ENCODE results near the gene FTO.
"Not testable (repeated sequence)": the region's sequence is repeated elsewhere in the genome, so short reads cannot be mapped to it uniquely, and the experiment has no call there.

Gene FTO

DNA sequence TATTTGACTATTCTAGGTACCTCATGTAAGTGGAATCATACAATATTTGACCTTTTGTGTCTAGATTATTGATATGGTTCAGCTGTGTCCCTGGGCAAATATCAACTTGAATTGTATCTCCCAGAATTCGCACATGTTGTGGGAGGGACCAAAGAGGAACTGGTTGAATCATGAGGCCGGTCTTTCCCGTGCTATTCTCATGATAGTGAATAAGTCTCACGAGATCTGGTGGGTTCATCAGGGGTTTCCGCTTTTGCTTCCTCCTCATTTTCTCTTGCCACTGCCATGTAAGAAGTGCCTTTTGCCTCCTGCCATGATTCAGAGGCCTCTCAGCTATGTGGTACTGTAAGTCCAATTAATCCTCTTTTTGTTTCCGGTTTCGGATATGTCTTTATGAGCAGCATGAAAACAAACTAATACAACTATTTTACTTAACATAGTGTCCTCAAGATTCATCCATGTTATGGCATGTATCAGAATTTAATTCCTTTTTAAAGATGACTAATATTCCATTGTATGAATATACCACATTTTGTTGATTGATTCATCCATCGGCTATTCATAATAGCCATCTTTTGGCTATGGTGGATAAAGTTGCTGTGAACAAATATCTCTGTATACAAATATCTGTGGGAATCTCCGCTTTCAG lies 129.1 kb downstream of the FTO start:
- no peak for DNase-seq

DNA sequence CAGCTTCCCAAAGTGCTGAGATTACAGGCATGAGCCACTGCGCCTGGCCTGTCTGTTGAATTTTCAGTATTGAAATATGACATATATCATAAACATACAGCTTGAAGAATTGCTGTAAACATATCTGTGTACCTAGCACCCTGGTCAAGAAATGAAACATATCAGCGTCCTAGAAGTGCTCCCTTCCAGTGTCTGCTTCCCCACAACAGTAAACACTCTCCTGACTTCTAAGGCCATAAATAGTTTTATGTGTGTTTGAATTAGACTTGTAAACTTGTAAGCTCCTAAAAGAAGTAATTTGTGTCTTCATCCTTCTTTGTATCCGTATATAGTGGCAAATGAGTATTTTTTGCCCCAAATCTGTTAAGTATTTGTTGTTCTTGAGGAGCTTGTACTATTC lies 132.2 kb downstream of the FTO start:
- no peak for DNase-seq

DNA sequence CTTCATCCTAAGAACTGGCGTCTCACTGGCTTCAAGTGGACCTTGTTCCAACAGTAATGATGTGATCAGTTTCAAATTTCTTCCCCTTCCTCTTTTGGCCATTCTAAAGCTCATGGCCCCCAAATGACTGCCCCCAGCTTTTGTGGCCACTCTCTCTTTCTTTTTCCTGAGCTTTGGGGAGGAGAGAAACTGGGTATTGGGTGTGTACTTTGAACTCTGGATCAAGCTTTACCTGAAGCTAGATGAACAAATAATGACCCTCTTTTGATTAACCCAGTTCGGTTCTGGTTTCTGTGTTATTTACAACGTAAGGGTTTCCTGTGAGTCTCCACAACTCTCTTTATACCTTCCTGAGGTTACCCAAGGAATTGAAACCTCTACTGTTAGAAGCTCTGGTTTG lies 132.7 kb downstream of the FTO start:
- no peak for DNase-seq

DNA sequence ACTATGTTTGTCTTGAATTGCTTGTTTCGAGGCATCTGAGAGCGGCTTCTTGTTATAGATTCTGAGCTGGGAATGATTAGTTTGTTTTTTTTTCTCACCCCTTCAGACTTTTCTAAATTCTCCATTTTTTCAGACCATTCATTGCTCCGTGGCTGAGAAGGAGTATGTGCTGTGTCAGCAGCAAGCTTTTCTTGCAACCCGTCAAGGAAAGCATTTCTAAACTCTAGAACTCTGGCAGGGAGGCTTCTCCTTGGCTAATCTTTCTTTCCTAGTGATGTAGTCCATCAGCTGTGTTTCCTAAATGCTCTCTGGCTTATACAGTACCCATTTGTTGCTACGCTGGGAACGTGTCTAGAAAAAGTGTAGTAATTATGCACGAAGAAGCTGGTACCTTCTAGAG lies 133.5 kb downstream of the FTO start:
- DNase-seq: no peak

DNA sequence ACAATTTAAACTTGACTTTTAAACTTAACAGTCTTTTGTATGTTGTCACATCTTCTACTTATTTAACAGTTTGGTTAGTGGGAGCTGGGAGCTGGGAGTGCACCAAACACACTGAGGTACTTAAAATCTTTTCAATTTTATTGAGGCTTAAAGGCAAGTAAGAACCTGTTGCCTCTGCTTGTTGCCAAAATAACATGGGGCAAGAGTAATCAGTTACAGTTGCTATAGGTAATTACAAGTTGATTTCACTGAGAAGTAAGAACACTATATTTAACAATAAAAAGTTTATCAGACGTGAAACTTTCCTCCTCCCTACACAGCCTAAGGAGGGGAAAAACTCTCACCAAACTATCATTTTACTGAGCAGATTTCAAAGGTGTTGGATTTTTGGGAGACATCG lies 135.2 kb downstream of the FTO start:
- DNase-seq: peak; percentile 97

DNA sequence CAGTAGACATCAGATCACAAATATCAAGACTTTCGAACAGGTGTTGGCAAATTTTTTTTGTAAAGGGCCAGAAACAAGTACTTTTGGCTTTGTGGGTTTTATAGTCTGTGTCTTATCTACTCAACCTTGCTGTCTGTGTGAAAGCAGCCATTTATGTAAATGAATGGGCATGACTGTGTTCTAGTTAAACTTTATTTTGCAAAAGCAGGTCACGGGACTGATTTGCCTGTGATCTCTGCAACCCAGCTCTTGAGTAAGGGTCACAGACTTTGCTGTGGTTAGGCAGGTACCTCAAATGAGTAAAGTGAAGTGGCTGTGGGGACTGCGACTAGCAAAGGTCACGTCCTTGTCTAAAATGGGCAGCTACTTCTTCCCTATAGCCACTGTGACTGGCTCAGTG lies 136.5 kb downstream of the FTO start:
- DNase-seq: no peak

DNA sequence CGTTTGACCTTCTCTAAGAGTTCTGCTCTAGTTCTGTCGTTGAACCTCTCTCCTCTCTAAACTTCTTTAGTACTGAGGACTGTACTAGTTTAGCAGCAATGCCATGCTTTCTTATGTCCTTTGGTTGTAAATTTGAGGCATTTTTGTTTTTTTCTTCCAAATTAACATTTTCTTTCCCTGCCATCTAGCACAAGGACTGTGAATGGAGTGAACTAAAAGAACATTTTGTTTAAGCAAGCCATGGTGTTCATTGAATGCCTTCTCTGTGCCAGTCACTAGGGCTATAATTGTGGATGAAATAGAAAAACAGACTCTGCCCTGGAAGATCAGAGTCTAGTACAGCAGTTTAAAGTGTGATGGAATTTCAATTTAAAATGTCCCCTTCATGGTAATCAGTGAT lies 137.9 kb downstream of the FTO start:
- DNase-seq: no peak

DNA sequence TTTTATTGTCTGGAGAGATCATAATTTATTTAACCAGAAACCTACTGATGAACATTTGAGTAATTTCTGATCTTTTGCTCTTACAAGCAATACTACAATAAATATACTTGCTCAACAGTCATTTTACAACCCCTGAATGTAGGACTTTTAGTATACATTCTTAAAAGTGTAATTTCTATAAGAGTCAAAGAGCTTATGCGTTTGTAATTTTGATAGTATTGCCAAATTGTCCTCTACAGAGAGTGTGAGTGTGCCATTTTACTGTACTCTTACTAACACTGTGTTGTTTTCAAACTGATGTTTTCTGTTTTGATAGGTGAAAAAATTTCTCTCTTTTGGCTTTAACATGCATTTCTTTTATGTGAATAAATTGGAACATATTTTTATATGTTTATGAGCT lies 139.1 kb downstream of the FTO start:
- DNase-seq: no peak

DNA sequence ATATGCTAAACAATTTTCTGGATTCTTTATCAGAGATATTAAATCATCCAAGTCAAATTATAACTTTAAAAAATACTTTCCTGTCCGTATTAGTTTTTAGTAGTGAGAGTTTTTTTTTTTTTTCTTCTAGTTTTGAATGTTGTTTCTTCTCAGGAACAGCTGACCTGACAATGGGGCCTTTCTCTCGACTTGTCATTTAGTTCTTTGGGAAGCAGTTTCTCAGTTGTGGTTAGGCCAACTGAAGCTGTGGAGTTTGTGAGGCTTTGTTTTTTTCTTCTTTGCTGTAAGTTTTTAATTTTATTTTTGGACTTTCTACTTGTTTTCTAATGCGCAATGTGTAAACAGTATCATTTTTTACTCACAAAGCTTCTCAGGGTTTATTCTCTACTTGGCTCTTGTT lies 140.8 kb downstream of the FTO start:
- DNase-seq: no peak

DNA sequence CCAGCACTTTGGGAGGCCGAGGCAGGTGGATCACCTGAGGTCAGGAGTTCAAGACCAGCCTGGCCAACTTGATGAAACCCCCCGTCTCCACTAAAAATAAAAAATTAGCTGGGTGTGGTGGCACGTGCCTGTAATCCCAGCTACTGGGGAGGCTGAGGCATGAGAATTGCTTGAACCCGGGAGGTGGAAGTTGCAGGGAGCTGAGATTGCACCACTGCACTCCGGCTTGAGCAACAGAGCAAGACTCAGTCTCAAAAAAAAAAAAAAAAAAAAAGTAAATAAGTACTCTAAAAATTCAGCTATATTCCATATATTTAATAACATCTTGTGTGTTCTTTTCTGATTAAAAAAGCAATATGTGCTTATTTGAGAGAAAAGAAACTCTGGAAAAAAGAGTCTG lies 142.6 kb downstream of the FTO start:
- DNase-seq: not testable (repeated sequence)

DNA sequence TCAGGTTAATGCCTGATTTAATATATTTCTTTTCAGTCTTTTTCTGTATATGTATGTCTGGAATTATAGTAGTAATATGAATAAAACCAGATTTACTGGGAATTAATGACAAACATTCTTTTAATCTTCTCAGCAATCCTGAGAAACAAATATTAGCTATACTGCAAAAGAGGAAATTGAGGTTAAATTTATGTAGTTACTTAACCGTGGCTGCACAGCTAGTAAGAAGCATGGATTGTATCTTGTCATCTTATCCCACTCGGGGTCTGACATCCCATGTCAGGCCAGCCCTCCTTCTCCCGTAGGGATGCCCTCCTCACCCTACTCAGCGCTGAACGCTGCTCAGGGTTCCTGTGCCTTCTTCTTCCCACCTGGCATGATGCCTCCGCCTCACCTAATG lies 143.0 kb downstream of the FTO start:
- no peak for DNase-seq

DNA sequence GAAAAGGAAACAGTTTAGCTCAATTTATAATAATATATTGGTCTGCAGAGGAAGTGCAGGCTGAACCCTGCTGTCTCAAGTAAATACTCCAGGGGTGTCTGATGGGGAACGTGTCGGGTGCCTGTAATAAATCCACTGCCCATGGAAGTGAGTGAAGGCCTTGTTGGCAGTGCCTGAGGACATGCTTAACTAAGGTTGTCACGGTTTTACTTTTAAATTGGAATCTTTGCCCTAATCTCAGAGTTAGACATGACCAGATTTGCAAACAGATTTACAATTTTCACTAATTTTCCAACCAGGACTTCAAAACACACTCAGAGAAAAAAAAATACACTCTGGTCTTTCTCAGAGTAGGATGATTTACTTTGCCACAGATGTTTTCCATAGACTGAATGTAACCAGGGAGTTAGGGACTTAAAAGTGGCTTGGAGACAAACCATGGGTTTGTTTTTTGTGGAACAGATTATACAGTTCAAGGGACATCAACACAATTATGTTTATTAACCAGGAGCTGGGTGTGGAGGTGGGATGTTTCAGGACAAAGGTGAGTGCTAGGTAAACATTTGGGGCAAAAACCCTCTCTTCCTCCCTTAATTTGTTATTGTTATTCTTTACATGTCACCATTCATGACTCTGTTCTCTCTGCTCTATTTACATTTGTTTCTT lies 144.5 kb downstream of the FTO start:
- no peak for DNase-seq

DNA sequence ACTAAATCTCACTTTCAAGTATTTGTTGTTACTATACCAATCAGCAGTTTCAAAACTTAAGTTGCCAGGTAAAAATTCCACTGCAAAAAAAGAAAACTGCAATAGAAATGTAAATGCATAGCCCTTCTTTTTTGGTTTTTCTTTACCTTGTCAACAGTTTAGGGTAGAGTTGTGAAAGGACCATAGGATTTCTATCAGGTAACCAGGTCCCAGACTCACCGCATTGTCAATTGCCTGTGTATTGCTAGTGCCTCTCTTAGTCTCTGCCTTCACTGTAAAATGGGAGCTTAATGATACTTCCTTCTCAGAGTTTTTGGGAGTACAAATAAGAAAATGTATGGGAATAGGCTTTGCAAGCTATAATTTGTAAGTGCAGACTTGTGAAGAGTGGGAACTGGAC lies 145.0 kb downstream of the FTO start:
- DNase-seq: no peak

DNA sequence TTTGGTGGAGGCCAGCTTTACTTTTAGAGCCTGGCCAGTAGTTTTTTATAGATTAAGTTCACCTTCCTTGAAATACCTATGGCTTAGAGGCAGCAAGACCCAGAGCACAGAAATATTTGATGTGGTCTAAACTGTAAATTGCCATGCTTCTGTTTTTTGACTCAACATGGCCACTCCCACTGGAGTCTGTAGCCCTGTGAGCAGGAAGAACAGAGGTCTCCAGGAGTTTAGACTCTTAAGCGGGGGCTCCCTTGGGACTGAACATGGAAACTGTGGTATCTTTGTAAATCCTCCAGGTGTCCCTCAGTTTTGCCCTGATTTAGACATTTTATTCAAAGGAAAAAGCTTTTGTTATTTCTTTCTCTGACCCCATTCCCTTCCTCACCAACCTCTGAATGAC lies 145.6 kb downstream of the FTO start:
- peak; percentile 62 for DNase-seq

DNA sequence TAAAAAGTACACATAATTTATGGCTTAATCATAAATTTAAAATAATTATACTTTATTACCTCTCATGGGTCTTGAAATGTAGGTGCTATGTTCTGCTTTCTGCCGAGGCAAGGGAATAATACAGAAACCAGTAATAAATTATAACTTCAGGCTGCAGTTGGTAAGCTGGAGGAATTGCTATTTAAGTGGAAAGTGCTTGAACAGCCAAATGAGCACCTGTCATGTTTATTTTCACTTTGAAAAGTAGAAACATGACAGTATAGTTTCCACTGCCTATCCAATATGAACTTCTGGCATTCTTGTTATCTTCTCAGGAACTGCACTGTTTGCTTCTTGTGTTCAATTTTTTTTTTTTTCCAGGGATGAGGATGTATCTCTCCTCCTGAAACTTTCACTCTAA lies 146.0 kb downstream of the FTO start:
- DNase-seq: peak; percentile 66

DNA sequence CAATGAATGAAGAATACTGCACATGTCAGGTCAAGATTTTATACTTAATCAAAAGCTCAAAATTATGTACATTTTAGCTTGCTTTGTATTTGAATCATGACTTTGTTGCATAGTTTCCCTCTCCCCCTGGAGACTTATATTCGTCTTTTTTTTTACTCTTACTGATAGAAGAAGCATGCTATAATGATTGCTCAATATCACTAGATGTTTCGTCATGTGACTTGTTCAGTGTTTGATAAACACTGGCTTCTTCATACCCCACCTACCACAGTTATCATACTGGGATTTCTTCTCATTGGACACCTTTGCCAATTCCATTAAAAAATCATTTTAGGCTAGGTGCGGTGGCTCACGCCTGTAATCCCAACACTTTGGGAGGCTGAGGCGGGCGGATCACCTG lies 148.7 kb downstream of the FTO start:
- no peak for DNase-seq

DNA sequence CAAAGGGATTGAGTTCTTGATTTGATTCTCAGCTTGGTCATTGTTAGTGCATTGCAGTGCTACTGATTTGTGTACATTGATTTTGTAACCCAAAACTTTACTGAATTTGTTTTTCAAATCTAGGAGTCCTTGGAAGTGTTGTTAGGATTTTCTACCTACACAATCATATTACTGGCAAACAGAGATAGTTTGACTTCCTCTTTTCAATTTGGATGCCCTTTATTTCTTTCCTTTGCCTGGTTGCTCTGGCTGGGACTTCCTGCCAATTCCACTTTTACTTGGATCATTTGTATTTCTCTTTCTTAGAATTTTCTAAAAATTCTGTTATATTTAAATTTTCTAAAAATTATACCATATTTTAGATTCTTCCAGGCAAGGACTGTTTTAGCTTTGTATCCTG lies 151.1 kb downstream of the FTO start:
- no peak for DNase-seq

DNA sequence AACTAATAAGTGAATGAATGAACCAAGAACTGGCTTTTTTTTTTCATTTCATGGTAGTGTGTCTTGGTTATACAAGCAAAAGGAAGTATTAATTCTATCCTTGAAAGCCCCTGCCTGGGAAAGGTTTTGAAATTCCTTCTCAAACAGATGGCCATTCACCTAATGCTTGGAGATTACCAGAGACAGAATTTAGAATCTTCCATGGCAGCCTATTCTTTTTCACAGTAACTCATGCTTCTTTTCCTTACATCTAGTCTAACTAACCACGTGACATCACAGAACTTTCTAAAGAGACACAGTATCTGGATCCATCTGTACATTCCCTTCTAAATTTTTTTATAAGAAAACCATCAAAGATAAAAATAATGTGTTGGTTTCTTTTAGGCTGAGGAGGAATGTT lies 151.6 kb downstream of the FTO start:
- DNase-seq: no peak

DNA sequence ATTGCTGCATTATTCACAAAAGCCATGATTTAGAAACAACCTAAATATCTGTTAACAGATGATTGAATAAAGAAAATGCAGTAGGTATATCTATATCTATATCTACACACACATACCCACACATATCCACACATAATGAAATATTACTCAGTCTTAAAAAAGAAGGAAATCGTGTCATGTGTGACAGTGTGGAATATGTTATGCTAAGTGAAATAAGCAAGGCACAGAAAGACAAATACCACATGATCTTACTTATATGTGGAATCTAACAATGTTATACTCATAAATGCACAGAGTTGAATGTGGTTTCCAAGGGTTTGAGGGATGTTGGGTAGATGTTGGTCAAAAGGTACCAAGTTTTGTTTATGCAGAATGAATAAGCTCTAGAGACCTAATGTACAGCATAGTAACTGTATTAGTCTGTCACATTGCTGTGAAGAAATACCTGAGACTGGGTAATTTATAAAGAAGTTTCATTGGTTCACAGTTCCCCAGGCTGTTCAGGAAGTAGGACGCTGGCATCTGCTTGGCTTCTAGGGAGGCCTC lies 156.1 kb downstream of the FTO start:
- no peak for DNase-seq

DNA sequence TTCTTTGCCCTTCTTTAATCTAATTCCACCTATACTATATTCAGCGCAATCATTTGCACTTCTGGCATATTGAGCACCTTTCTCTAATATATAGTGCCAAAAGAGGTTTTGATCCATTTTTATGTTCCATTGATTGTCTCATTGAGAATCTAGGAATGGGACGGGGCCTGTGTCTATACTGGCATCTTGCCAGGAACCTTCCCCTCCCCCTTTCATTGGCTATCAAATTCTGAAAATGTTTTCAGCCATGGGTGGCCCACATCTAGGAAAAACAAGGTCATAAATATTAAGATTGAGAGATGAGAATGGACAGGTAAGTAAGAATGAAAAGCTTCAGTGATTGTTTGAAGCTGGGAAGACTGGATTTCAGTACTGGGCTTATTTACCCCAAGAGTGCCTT lies 159.9 kb downstream of the FTO start:
- DNase-seq: no peak

DNA sequence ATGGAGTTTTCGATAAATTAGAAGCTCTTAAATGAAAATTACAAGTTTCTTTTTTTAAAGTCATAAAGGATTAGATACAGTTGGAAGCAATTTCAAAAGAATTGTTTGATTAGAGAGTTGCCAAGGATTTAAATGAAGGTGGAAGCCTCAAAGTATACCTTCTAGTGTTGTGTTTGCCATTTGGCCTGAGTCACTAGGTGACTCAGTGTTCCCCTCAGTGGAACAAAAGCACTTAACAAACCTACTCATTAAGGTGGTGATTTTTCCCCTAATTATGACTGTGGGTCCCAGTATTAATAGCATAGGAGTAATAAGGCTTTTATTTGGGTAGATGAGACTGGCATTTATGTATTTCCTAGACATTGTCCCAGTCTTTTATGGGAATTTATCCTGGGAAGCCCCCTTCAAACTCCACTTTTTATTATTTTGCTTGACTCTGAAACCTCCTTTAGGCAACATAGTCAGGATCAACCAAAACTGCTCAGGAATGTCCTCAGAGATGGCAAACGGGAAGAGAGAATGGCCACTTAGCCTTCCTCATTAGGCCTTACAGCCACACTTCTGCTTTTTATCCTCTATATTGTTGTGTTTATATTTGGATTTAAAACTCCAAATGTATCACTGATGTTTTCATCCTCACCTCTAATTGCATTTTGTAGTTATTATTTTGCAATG lies 161.0 kb downstream of the FTO start:
- DNase-seq: peak; percentile 80

DNA sequence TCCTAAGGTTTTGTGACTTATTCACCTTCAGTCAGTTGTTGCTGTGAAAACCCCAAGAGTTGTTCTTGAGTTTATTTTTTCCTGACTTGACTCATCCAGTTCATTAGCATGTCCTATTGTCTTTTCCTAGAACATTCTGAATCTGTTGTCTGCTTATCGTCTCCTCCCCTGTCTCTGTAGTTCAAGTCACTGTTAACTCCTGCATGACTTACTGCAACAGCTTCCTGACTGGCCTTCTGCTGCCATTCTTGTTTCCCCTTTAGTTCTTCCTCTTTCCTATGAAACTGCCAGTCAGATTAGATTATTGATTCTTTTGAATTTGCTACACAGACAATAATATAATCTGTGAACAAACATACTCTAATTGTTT lies 161.5 kb downstream of the FTO start:
- DNase-seq: no peak

DNA sequence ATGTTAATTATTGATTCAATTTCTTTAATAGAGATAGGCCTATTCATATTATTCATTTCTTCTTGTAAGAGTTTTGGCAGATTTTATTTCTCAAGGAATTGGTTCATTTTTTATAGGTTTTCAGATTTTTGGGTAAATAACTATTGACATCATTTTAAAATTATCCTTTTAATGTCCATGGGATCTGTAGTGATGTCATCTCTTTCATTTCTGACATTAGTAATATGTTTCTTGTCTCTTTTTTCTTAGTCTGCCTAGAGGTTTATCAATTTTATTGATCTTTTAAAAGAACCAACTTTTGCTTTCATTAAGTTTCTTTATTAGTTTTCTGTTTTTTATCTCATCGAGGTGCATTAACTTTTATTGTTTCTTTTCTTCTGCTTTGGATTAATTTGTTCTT lies 162.6 kb downstream of the FTO start:
- DNase-seq: no peak

DNA sequence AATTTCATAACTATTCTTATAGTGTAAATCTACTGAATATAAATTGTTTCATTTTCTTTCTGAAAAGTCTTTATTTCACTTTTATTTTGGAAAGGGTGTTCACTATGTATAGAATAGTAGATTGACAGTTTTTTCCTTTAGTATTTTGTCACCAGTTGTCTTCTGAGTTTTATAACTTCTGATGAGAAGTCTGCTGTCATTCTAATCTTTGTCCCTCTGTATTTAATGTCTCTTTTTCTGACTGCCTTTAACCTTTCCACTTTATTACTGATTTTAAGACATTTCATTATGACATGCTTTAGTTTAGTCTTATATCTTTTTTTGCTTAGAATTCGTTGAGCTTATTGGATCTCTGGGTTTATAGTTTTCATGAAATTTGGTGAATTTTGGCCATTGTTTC lies 166.9 kb downstream of the FTO start:
- DNase-seq: no peak

Data from NCI-H1105 treated with DMSO at 0.1 percent for 48 hours (cell line).